Stimulated activated CD8-positive, alpha-beta memory T cell treated with anti-CD3 and anti-CD28 coated beads, Interleukin-7, amount 100 ng/mL, for 24 hours (primary cell): ENCODE results near the gene MED12.

ENCODE experiments used
- DNase-seq: peaks from one replicate; pipeline ENCODE4 v3.0.0-alpha.2; 2020; ENCODE audit warnings: low read depth

Gene MED12

DNA sequence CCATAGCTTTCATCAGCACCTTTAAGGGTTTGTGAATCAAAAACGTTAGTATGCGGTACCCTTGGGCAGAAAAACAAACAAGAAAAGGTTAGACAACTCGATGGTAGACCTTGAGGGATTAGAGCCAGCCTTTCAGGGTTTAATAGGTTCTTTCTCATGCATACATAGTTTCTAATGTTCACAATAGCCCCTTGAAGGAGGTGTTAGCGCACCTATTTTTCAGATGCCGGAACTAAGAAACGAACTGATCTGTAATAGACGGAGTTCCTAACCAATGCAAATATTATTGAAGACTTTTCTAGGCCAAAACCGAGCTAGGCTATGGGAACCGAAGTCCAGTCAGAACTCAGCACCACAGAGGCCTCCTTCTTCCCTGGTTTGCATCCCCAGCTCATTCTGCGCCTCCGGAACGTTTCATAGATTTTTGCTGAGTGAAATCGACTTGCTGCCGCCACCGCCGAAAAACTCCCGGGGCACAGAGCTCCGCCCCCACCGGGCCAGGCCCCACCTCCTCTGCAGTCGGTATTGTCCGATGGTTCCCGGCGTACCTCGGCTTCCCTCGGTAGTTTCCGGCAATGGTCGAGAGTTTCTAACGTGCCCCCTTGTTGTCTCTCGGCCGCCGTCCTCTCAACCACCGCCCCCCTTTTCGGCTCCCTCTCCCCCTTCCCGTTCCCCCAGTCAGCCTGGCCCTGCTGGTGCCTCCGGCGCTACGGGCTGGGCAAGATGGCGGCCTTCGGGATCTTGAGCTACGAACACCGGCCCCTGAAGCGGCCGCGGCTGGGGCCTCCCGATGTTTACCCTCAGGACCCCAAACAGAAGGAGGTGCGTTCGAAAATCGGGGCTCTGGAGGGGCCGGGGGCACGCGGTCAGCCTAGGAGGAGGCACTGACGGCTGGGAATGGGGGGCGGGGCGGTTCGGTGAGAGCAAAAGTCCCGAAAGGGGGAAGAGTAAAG lies at the start of gene MED12:
Gene MED12 (plus strand): TSS at position 565 of the 953 bp plus-strand sequence. CDS start 159 bp downstream, at position 724.
- DNase-seq = peak; percentile 67

DNA sequence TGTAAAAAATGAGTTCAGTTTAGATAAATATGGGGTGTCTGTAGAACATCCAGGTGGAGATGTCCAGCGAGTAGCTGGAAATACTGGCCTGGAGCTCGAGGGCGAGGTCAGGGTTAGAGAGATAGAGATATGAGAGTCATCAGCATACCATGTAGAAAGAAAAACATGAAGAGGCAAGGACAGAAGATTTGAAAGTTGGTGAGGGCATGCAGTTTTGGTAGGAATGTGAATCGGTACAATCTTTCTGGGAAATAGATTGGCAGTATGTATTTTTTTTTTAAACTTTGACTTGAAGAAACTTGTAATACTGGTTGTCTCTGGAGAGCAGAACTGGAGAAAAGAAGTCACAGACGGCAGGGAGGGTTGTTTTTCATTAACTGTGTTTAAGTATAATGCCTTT lies 47.9 kb upstream of the MED12 start:
- no peak for DNase-seq

GRCh38 chrX:71081330-71082123 lies 36.9 kb upstream of the MED12 start:
- DNase-seq = no peak

- no peak for DNase-seq
Measured at GRCh38 chrX:71082124-71082647, 36.2 kb upstream of the MED12 start.

DNA sequence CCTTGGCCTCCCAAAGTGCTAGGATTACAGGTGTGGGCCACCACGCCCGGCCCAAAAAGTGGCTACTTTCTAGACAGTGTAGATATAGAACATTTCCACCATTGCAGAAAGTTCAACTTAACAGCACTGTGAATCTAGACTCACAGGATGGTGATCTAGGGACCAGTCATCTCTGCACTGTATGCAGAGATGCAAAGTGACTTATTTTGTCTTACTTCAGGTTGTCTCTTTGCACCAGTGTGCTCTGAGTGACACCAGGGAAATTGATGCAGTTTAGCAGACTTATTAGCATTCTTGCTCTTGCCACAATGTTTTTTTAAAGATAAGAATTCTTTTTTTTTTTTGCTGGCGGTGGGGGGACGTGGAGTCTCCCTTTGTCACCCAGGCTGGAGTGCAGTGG lies 35.6 kb upstream of the MED12 start:
- DNase-seq = no peak

DNA sequence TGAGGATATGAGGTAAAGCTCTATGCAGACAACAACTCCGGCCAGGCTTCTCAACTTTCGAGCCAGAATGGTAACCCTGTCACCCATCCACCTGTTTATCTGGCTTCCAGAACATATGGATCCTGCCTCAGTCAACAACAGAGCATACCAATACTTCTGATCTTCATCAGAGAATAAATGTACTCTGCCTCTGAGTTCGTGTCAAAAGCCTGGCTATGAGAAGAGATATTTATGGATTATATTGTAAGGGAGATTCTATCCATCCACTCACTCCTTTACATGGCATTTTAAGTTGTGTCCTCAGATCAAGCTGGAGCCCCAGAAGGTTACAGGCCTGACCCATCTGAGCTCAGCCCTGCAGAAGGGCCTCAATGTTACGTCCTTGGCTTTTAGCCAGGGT lies 32.5 kb upstream of the MED12 start:
- DNase-seq = no peak

DNA sequence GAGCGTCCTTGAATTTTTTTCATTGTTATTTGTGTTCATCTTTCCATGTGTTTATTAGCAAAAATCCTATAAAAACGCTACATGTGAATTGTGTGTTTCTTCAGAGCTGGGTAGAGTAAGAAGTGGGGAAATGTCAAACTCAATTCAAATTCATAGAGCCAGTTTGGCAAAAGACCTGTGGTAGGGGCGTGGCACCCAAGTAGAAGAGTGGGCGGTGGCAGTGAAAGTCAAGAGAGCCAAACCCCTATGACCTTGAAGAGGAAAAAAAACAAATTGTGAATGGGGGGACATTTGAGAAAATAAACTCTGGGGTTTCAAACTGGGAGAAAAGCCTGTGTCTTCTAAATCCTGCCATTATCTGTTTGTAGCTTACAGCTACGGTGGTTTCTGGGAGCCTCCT lies 27.1 kb upstream of the MED12 start:
- DNase-seq = no peak

DNA sequence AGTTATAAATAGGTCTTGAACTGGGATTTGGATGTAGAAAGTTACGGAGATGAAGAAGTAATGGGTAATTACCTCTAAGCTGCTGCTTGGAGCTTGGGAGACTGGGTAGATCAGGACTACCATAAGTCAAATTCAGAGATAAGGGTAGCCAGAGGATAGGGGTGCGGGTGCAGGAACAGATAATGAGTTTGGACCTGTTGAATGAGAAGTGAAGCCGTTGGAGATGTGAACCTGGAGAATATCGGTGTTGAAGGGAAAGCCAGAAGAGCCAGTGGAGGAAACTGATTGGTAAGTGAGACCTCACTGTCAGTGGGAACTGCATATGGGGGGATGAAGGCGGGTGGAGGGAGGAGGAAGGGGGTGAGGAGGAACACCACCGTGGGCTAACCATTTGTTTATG lies 23.4 kb upstream of the MED12 start:
- DNase-seq = no peak

- DNase-seq = peak; percentile 64
Measured at GRCh38 chrX:71095555-71095980, 22.8 kb upstream of the MED12 start, which contains the start of gene FOXO4. Gene FOXO4 (plus strand): TSS chrX:71095851. CDS start chrX:71096529, 678 bp downstream.

GRCh38 chrX:71095981-71096759 lies 22.2 kb upstream of the MED12 start:
- DNase-seq = no peak

GRCh38 chrX:71096760-71097032 lies 21.7 kb upstream of the MED12 start:
- DNase-seq = no peak

GRCh38 chrX:71098302-71098701 lies 20.1 kb upstream of the MED12 start:
- peak; percentile 55 for DNase-seq

- DNase-seq = no peak
Measured at GRCh38 chrX:71098951-71099506, 19.4 kb upstream of the MED12 start.

DNA sequence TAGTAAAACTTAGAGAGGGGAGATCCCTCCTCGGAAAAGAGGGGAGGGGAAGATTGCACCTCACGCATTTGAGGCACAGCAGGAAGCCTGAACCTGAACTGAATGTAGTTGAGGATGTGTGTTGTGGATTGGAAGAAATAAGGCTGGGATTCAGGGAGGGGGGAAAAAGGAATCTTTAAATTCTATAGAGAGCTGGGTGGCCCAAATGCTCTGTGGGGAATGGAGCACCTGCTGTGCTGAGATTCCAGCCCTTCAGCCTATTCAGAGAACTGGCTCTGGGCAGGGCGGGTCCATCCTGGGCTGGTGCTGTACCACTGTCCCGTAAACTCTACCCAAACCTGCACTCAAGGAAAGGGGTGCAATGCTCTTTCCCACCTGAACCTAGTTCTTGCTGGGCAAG lies 18.7 kb upstream of the MED12 start:
- no peak for DNase-seq

GRCh38 chrX:71100581-71101505 lies 17.6 kb upstream of the MED12 start:
- no peak for DNase-seq

DNA sequence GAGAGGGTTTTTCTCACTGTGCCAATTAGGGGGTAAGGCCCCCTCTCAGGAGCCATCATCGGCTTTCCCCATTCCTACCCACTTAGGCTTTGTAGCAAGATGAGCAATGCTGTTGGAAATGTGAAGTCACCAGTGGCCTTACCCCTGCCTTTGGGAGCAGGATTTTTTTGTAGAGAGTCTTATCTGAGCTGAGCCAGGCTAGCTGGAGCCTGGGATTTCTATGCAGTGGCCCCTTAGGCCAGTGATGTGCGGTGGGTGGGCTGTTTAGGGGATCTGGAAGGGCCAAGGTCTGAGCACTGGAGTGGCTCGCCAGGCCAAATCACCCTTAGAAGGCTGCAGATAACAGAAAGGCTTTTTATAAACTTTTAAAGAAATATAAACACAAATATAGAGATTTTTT lies 16.1 kb upstream of the MED12 start:
- DNase-seq = no peak

DNA sequence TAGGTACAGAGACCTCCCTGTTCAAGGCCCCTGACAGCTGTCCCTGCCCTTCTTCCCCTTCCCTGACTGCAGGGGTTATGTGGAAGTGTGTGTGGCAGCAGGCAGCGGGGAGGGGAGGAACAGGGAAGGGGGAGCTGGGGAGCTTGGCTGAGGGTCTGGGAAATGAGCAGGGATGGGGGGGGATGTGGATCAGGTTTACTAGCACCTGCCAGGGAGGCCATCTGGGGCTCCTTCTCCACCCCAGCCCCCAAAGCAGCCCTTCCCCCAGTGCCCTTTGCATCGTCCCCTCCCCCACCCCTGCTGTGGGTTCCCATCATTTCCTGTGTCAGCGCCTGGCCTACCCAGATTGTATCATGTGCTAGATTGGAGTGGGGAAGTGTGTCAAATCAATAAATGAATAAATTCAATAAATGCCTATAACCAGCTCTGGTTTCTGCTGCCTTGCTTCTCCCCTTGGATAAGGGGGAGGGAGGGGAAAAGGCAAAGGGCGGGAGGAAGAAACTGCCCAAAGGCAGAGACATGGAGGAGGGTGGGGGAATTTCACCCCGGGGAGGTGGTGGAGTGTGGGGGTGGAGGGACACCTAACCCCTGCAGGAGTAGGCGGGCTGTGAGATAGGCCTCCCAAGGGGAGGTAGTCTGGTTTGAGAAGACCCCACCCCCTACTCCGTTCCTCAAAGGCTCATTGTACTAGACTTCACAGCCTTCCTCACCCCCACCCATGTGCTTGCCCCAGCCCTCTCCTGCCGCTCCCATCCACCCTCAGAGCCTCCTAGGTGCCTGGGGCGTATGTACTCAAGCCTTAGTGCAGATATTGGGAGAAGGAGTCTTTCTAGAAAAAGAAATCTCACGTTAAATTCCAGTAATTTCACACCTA lies 15.0 kb upstream of the MED12 start:
- peak; percentile 29 for DNase-seq

DNA sequence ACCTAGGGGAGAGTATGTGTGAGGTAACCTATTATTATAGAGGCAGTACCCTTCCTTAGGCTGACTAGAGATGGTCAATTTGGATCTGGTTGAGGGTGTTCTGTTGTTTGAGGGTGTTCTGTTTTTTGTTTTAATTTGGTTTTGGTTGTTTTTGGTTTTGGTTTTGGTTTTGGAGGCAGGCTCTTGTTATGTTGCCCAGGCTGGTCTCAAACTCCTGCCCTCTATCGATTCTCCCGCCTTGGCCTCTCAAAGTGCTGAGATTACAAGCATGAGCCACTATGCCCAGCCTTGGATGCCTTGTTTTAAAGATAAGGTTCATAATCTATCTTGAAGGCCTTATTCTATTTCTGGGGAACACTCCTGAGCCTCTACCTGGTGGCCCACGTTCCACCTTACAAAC lies 12.8 kb upstream of the MED12 start:
- DNase-seq = no peak

GRCh38 chrX:71106427-71106826 lies 12.0 kb upstream of the MED12 start, which contains the start of gene CXorf65:
Gene CXorf65 (minus strand): TSS chrX:71106740. CDS start chrX:71106556, 184 bp downstream.
- DNase-seq = no peak

DNA sequence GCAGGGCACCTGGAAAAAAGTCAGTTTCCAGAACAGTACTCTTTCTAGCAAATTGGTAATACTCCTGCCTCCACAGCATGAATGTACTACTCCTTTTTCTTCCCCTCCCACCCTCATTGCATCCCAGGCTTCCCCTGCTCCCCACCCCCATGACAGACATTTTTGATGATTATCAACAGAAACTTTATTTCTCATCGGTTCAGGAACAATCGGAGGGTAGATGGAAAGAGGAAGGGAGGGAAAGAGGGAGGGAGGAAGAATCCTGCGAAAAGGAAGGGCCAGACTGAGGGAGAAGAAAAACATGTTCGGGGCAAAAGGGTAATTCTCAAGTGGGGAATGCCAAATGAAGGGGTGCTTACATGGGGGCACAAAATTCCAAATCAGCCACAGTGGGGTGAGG lies 11.2 kb upstream of the MED12 start:
- no peak for DNase-seq
